Endothelial cell of umbilical vein (primary cell): ENCODE data around the gene MRAS. TPM values are rescaled to one million over a fixed set of nuclear protein-coding genes. Genes with fewer than 3 reads are reported as not detected.
"Not testable (repeated sequence)": the region's sequence is repeated elsewhere in the genome, so short reads cannot be mapped to it uniquely, and the experiment has no call there.

ENCODE experiments used
- BruUV-seq: library from RNA; stranded (reverse); fragments of 400-500 nt; replicated peaks from 2 replicates; lab custom pipeline; 2021; lab: Mats Ljungman, UMichigan
- CTCF ChIA-PET: fragments of 300-600, 350-600 bp; sonication (Branson Sonifier 250); formaldehyde crosslinking; loops from one replicate; lab custom pipeline; 2021; ENCODE audit warnings: antibody characterized with exemption, inconsistent platforms; lab: Charles Lee
- POLR2A ChIA-PET: fragments of 300-600, 350-600 bp; sonication (Branson Sonifier 250); formaldehyde crosslinking; loops from one replicate; lab custom pipeline; 2021; ENCODE audit warnings: antibody characterized with exemption, inconsistent platforms; lab: Charles Lee
- DNase-seq: peaks from one replicate; pipeline ENCODE4 v3.0.0-alpha.2; 2011; ENCODE audit warnings: low read depth, low spot score
- FAIRE-seq: peaks from 2 replicates; lab custom pipeline; 2011; peaks lifted over from hg19 to GRCh38; lab: Jason Lieb, UNC
- H2AFZ ChIP-seq: 2 replicates; pipeline ENCODE4 v1.6.0; 2012; ENCODE audit warnings: low read depth, low read length, control low read depth, inconsistent platforms
- H3K27ac ChIP-seq: 2 replicates; pipeline ENCODE4 v1.5.1; 2011; ENCODE audit warnings: low read depth, mild to moderate bottlenecking, control low read depth, low read length, moderate library complexity; ENCODE audit not compliant: insufficient read depth
- H3K27me3 ChIP-seq, 2 experiments: 2 replicates each; pipeline versions ENCODE4 v1.6.0 to v1.6.1; 2011; ENCODE audit warnings: low read length in 2 of 2, mixed read lengths in 1 of 2; ENCODE audit not compliant: control insufficient read depth in 2 of 2, insufficient read depth in 2 of 2
- H3K36me3 ChIP-seq, 2 experiments: 2 replicates in 1 of 2; 3 replicates in 1 of 2; pipeline ENCODE4 v1.5.1; 2011; ENCODE audit warnings: low read length in 2 of 2, mild to moderate bottlenecking in 1 of 2, moderate library complexity in 1 of 2; ENCODE audit not compliant: control insufficient read depth in 2 of 2, insufficient read depth in 2 of 2; ENCODE audit errors: extremely low read depth in 1 of 2
- H3K4me1 ChIP-seq: 3 replicates; pipeline ENCODE4 v1.5.1; 2011; ENCODE audit warnings: mild to moderate bottlenecking, low read length; ENCODE audit not compliant: control insufficient read depth, insufficient read depth; ENCODE audit errors: extremely low read depth
- H3K4me2 ChIP-seq: 2 replicates; pipeline ENCODE4 v1.6.1; 2011; ENCODE audit warnings: low read length, control low read depth, mixed read lengths; ENCODE audit not compliant: insufficient read depth
- H3K4me3 ChIP-seq, 3 experiments: fragments of 200-600 bp in 1 of 3; sonication (generic), shearing (Covaris generic) in 1 of 3; replicated peaks in 1 of 3; 2 replicates each; pipeline ENCODE4 v1.5.1; 2011 to 2016; ENCODE audit warnings: control low read depth in 3 of 3, low read length in 3 of 3, mild to moderate bottlenecking in 2 of 3, inconsistent platforms in 1 of 3, low read depth in 1 of 3, moderate library complexity in 1 of 3; ENCODE audit not compliant: insufficient read depth in 1 of 3
- H3K79me2 ChIP-seq: 2 replicates; pipeline ENCODE4 v1.6.0; 2012; ENCODE audit warnings: low read length, inconsistent platforms; ENCODE audit not compliant: control insufficient read depth, insufficient read depth
- H3K9ac ChIP-seq: replicated peaks from 2 replicates; pipeline ENCODE3; 2011; ENCODE audit warnings: low read length, control low read depth; ENCODE audit not compliant: insufficient read depth; ENCODE audit errors: extremely low read depth
- H3K9me1 ChIP-seq: replicated peaks from 3 replicates; pipeline ENCODE4 v1.6.0; 2011; ENCODE audit warnings: mild to moderate bottlenecking, low read length; ENCODE audit not compliant: control insufficient read depth, insufficient read depth; ENCODE audit errors: extremely low read depth
- H3K9me3 ChIP-seq: replicated peaks from 2 replicates; pipeline ENCODE4 v1.5.1; 2012; ENCODE audit warnings: low read length, inconsistent platforms; ENCODE audit not compliant: control insufficient read depth, insufficient read depth
- H4K20me1 ChIP-seq: replicated peaks from 2 replicates; pipeline ENCODE3; 2011; ENCODE audit warnings: mild to moderate bottlenecking, low read length; ENCODE audit not compliant: control insufficient read depth, insufficient read depth; ENCODE audit errors: extremely low read depth
- EZH2 ChIP-seq: IDR thresholded peaks from 2 replicates; pipeline ENCODE4 v1.6.1; 2012; ENCODE audit warnings: borderline replicate concordance, low read depth, mild to moderate bottlenecking, moderate library complexity, low read length, inconsistent platforms; ENCODE audit not compliant: severe bottlenecking
- JUN ChIP-seq: IDR thresholded peaks from 2 replicates; pipeline ENCODE4 v1.6.1; 2011; ENCODE audit warnings: borderline replicate concordance, low read depth; ENCODE audit not compliant: insufficient read length, insufficient read depth
- dilution Hi-C: fragments of 300-500 bp; cut with MboI; formaldehyde crosslinking; loops from one replicate; pipeline ENCODE4 v1.15.0; 2019; ENCODE audit warnings: low sequenced_read_pairs; ENCODE audit not compliant: extremely low pct_ligation_motif_present
- intact Hi-C: fragments of 100-400 bp; cut with micrococcal nuclease; formaldehyde crosslinking; loops from one replicate; pipeline ENCODE4 v1.10.0; 2022
- polyA plus RNA-seq, 4 experiments: library from polyadenylated mRNA; depleted of rRNA in 3 of 4; stranded (reverse) in 3 of 4; unstranded in 1 of 4; fragments of >200 nt; gene quantifications; 2 replicates each; pipeline versions ENCODE4 v1.2.1 to v1.2.3, GENCODE V29; 2011 to 2012; ENCODE audit warnings: missing spikeins in 1 of 4
- total RNA-seq: library from RNA; stranded (reverse); gene quantifications from 2 replicates; pipeline ENCODE4 v1.2.3, GENCODE V29; 2021

Gene MRAS
- total and polyA plus RNA-seq, 2 donors (not counting 3 experiments of a cell fraction or from before 2014, with no cell fraction given) = 14.6 to 16.5 TPM

GRCh38 chr3:138376663-138377062, 28.3 kb downstream of the MRAS start:
- H3K9me3 ChIP-seq = no peaks in the 10 kb centered on the region
- H3K27ac ChIP-seq = no peak overlapping the region
- H3K79me2 ChIP-seq = no peaks in the 10 kb centered on the region
- no peaks in the 10 kb centered on the region for H4K20me1 ChIP-seq
- ChIA-PET CTCF (no interaction called here), POLR2A (no interaction called here)
- H3K36me3 ChIP-seq = no peaks in the 10 kb centered on the region
- H3K4me3 ChIP-seq = no peak overlapping the region
- no peak overlapping the region for H3K9ac ChIP-seq
- no TSS peak for BruUV-seq
- no peak overlapping the region for H2AFZ ChIP-seq
- FAIRE-seq (no peak), DNase-seq (no peak)
- dilution Hi-C loops (no loop called here), intact Hi-C loops (no loop called here)
- no peaks in the 10 kb centered on the region for H3K9me1 ChIP-seq
- H3K4me2 ChIP-seq = no peak overlapping the region
- no peak for TF ChIP-seq JUN
- no peak for TF ChIP-seq EZH2
- no peaks in the 10 kb centered on the region for H3K27me3 ChIP-seq
- no peaks in the 10 kb centered on the region for H3K4me1 ChIP-seq

GRCh38 chr3:138377212-138377611, 28.8 kb downstream of the MRAS start:
- H3K36me3 ChIP-seq, DNase-seq, CTCF ChIA-PET, H3K4me3 ChIP-seq, H3K9ac ChIP-seq, H2AFZ ChIP-seq, H3K27me3 ChIP-seq, H3K4me1 ChIP-seq, H3K4me2 ChIP-seq, H3K9me1 ChIP-seq, H3K27ac ChIP-seq, intact Hi-C loops, dilution Hi-C loops, H3K9me3 ChIP-seq, POLR2A ChIA-PET, BruUV-seq, H3K79me2 ChIP-seq, H4K20me1 ChIP-seq: not testable (repeated sequence)
- FAIRE-seq = peak; percentile 55
